HG02571 (cell line): ENCODE measurements around the gene CUBN.

Experiments used
- ATAC-seq: cut with Tn5 transposase; IDR thresholded peaks from one replicate; pipeline ENCODE4 v1.9.1; 2021; ENCODE audit warnings: mild to moderate bottlenecking, moderate library complexity; ENCODE audit not compliant: unreplicated experiment

Gene CUBN

DNA sequence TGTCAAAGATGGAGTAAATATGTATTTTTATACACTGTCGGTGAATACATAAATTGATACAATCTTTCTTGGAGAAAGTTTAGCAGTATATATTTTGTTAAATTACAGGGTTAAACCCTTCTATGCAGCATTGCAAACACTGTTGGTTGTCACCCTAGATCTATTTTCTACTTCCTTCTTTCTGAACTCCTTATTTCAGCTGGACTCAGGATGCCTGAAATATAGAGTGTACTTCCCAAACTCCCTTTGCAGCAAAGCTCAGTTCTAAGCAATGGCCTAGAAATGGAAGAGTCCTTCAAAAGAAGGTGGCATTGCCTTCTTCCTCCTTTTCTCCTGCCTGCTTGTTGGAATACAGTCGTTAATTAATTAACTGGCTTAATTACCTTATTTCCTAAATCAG lies 20.6 kb downstream of the CUBN start:
- no peak for ATAC-seq

DNA sequence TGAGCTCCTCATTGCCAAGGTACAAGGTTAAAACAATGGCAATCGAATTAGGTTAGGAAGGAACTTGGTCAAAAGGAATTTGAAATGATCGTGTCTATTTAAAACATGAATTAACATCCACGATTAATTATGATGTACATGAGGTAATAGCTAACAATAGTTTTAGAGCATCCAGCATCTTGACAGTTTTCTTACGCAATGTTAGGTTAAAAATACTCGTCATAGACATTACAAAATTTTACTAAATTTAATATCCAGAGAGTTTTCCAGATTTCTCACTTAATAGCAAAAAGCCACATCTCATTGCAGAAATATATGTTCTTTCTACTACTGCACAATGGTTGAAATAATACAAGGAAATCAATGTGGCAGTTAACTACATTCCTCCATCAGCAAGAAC lies 22.6 kb downstream of the CUBN start:
- ATAC-seq = no peak

DNA sequence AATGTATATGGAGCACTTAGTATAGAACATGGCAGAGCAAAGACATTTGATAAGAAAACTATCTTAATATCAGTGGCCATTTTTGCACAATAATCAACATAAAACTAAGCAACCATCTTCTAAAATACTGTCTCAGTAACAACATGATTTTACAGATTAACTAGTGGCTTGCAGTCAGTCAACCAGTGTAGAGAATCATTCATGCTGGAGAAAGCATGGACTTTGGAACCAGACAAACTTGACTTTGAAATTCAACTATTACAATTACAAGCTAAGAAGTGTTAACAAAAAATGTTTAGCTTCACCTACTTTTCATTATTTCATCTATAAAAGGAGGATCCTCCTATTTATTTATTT lies 27.7 kb downstream of the CUBN start:
- no peak for ATAC-seq

DNA sequence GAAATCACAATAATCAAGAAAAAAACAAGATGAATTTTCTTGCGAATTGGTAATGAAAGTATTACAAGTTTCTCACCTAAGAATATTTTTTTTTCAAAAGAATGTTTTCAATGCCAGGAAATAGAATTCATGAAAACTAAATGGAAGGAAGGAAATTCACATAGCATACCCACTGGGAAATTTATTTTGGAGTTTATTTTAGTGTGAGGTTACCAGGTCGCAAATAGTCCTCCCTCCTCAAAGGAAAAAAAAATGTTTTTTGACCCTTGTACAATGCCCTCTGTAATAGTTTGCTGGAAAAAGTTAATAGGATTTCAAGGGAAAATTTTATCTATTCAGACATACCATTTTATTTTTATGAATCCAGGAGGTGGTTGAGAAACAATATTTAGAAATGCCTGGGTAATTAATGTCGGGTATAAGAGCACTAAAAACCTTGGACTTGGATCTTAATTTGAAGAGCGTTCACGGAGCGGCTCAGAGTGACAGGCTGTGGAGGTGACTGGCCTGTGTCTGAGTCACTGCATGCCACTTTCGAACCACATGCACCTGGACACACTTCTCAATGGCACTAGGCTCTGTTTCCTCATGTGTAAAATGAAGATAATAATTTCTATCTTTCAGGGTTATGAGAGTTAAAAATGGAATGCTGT lies 28.2 kb downstream of the CUBN start:
- no peak for ATAC-seq

DNA sequence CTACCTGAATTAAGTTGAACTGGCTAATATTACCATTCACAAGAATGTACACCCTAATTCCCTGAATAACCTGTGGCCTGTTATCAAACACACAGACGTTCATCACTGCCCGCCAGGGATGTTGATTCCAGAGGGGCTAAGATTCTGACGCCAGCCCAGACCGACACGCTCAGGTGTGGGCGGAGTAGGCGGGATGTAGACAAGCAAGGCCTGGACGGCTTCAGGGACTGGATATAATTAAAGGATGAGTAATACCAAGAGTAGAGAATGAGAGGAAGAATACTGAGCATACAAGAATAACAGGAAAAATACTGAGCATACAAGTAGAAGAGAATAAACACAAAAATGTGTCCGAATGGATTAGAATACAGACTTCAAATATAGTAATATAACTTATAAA lies 29.0 kb downstream of the CUBN start:
- ATAC-seq = no peak

DNA sequence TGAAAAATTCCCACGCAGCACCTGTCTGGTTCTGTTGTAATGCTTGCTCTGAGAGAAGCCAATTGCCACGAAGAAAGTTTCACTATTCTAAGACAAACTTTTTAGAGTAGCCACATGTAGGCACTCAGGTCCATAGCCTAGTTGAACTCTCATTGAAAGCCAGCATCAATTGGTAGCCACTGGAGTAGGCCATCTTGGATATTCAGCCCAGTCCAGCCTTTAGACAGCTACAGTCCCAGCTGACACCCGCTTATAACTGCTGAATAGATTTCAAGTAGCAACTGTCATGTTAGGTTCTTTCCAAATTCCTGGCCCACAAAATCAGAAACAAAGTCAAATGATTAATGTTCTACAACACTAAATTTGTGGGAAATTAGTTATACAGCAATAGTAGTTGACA lies 31.6 kb downstream of the CUBN start:
- ATAC-seq = no peak

DNA sequence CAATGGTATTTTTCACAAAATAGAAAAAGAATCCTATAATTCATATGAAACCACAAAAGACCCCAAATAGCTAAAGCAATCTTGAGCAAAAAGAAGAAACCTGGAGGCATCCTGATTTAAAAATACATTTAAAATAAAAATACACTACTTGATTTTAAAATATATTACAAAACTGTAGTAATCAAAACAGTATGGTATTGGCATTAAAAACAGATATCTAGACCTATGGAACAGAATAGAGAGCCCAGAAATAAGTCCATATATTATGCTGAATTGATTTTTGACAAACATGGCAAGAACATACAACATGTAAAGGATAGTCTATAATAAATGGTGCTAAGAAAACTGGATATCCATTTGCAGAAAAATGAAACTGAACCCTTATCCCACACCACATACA lies 34.8 kb downstream of the CUBN start:
- ATAC-seq = no peak

DNA sequence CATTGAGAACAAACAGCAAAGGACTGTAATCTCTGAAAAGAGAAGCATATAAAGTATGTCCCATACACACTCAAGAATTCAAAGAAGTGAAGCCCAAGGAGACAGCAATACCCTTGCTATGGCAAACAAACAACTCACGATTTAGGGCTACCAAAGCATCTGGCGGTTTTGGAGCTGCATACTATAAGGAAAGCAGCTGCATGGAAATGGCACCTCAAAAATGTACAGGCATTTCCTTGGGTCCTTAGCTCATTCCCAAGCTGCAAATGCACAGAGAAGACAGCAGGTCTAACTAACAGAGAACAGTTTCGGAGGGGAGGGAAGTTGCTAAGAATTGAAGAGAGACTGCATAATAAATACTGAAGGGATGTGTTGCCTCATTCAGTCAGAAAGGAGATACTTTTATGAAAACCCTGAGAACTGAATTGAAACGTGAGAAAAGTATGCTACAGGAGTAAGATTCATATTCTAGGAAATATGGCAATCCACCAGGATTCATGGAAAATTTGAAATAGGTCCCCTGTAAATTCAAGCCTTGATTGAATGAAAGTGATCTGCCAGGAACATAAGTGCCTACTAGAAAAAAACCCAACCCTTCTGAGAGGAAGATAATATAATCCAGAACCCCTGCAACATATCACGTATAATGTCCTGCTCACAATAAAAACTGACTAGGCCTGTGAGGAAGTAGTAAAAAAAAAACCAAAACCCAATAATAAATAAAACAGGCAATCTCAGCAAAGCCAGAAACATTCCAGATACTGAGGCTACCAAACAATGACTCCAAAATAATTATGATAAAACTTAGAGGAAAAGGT lies 36.4 kb downstream of the CUBN start:
- no peak for ATAC-seq

DNA sequence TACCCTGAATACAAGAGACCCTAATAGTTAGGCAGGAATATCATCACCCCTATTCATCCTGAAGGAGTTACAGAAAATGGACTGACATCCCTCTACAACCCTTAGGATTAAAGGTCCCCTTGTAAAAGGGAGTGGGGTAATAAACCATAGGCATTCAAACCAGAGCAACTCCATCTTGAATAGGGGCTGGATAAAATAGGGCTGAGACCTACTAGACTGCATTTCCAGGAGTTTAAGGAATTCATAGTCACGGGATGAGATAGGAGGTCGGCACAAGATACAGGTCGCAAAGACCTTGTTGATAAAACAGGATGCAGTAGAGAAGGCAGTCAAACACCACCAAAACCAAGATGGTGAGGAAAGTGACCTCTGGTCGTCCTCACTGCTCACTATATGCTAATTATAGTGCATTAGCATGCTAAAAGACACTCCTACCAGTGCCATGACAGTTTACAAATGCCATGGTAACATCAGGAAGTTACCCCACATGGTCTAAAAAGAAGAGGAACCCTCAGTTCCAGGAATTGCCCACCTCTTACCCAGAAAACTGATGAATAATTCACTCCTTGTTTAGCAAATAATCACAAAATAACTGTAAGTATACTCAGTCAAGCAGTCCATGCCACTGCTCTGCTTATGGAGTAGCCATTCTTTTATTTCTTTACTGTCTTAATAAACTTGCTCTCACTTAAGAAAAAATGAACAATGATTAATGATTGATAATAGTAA lies 37.2 kb downstream of the CUBN start:
- ATAC-seq = no peak

DNA sequence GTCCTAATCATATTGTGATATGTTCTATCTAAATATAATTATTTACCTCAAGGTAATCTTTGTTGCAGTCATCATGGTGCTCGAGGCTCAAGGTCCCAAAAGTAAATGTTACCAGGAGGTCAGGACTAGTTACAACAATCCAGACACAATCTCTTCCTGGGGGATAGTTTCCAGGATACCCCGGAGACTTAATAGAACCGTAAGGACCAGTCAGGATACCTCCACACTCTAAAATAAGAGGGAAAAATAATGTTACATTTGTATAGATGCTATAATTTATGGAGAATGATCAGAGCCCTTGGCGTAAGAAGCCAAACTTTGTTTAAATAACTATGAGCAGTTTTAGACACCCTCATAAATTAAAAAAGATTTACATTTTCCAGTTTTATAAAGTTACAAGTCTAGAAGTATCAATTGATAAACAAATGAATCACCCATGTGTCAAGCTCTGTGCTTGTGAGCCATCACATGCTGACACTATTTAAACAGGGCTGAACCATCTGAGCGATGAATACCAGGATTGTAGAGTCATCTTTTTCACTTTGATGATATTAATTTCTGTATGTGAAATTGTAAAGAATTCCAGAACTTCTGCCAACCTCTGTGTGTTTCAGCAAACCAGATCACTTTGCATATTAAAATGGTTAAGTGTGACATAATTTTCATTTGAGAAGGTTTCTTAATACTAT lies 41.3 kb downstream of the CUBN start:
- ATAC-seq = no peak

DNA sequence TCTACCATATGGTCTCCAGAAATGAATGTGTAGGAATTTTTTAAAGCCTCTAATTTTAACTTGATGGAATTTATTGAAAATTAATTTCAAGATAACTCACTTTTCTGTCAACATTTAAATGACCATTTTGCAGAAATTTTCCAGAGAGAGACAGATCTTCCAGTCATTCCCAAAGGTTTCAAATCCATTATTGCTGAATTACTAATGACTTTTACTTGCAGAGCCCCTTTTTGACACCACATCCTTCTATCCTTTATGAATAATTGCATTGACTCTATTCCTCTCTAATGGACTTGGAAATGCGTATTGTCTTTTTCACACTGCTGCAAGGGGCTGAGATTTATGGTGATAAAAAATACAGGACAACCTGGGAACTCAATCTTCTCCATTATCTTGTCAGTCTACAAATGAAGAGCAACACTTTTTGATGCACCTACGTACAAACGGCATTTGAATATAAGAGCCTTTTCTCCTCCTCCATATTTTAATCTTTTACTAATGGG lies 42.7 kb downstream of the CUBN start:
- no peak for ATAC-seq

DNA sequence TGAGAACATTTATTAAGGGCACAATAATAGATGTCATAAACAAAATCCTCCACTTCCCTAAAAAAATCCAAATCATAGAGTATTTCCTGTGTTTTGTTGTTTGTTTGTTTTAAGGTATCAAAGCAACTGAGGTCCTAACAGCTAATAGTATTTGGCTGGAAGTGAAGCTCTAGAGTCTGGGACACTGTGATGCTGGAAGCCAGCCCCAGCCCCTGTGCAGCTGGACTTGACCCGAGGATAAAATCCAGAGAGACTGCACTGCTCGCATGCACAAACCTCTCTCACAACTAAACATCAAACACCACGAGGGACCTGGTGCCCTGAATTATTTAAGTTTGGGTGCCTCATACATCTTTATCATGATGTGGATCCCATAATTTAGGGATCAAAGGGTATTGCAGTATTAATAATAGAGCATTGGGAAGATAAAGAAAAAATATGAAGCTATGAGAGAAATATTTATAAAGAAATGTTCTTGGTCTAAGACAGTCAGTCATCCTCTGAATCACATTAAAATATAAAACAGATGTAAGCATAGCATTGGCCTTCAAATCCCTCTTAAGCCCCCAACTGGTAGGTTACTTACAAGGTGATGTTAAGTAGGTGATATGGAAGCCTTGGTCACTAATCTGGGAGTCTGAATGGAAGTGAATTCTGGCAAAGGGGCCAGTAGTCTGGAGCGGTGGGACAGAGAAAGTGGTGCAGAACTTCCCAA lies 44.4 kb downstream of the CUBN start:
- ATAC-seq = no peak

DNA sequence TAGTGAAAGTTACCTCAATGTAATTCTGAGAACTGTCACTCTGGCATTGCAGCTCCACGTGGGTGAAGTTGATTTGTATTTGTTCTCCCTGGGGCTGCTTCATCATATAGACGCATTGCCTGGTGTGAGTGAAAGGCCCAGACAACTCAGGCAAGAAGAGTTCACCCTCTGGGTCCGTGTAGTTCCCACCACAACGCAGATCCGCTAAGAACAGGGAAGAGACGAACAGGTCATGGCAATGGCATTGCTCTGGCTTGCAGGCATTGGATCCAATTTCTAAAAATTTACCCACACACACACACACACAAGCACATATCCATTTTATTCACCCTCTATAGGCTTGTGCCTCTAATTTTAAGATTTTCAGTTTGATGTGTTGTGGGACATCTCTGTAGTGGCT lies 45.4 kb downstream of the CUBN start:
- no peak for ATAC-seq

DNA sequence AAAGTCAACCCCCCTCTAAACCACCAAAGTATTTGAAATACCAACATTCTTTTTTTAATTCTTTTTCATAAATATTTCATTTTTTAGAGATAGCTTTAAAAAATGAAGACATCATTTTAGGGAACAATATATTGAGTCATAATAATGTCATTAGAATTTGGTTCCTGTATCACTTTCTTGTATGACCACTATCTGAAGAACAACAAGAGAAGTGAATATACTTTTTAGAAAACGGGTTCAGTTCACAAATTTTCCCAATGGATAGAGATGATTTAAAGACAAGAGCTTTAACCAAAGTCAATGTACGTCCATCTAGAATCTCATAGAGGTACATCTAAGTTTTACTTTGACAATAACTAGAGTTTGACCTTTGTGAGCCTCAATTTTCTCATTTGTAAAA lies 48.2 kb downstream of the CUBN start:
- no peak for ATAC-seq

DNA sequence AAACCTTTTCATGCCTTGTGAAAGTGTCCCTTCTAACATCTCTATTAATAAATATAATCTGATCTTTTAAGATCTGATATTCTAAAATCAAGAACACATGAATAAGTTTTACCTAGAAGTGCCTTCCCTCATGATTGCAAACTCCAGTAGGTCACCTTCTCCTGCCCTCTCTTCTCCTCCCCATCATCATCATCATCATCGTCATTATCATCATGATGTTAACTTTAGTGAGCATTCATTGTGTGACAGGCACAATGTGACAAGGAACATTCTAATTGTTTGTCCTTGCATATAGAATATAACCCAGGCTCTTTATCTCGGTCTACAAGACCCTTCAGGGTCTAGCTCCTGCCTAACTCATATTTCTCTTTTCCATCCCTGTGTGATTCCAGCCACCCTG lies 51.7 kb downstream of the CUBN start:
- no peak for ATAC-seq

DNA sequence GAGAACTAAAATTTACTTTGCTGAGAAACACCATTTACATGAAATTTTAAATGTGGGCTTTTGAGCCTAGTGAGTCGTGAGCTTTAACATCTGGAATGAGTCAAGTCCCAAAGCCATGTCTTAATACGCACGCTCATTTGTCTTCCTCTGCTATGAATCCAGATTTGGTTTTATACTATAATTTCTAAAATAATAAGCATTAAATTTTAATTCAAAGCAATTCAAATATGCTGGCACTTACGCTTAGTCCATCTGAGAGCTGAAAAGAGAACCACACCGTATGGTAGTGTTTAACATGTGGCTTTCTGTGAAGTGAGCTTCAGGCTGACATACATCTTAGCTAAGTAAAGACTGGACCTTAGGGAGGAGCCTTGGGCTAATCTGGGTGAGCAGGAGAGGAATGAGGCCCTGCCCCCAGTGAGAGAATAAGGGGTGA lies 52.2 kb downstream of the CUBN start:
- no peak for ATAC-seq

DNA sequence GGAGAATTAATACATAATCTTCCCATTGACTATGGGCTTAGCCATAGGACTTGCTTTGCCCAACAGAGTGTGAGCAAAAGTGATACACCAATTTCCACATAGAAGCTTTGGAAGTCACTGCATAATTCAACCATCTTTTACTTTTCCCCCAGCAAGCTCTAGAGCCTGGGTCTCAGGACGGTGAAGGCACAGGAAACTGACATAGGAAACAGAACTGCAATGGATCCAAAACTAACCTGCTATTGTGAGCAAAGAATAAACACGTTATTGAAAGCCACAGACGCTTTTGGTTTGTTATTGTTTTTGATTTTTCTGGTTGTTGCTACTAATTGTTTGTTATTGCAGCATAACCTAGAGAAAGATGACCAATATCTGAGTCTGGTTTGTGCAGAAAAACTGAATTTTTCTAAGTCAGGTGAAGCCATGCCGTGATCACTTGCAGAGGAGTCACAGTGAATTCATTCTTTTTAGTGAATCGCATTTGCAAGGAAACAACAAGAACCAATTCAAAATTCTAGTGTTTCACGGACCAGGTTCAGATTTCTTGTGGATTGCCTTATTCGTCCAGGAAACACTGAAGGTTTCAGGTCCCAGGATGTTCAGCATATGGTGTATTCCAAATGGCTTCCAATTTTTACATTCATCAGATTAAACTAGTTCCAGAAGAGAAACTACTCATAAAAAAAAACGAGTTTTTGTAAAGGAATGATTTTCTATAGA lies 52.8 kb downstream of the CUBN start:
- ATAC-seq = no peak

DNA sequence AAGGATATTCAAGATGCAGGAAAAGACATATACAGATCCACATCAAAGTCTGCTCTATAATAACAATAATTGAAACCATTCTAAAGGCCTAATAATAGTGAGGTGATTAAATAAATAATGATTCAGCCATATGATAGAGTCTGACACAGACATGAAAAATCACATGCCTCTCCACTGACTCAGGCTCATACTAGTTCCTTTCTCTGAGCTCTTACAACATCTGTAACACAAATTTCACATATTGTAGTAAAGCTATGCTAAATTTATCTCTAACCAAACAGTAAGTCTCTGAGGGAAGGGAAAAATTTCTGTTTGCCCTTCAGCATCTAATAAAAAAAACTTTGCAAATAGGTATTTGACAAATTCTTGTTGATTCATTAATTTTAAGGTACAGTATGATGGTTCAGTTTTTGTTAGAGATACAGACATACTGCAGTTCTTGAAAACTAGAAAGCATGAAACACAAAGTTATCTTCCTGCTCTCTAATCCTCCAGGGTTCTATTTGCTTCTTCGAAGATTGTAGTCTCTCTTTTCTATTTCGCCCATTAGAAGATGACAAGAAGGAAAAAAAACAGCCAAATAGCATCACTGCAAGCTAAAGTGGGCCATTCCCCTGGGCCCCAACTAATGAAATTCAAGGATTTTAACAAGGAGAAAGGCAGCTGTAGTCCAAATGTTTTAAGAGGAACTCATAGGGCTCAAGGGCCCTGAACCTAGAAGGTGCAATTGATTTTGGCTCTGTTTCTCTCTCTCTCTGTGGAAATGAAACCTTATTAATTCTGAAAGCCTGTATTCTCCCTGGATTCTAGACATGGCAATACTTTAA lies 53.9 kb downstream of the CUBN start:
- no peak for ATAC-seq

DNA sequence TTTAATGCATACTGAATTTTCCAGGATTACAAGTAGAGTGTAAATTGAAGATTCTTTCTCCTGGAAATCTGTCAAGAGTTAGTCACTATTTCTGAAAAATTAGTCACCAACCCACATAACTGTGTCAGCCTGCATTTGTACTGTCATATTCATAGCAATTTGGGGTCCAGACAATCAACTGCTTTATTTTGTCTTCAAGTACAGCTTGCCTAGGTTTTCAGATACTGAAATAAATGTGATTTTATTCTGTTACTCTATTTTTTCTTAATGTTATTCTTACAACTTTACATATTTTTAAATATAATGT lies 55.1 kb downstream of the CUBN start:
- ATAC-seq = no peak
